Calu3 (cell line): ENCODE measurements around the gene GCH1. TPM values are rescaled to one million over a fixed set of nuclear protein-coding genes. Genes with fewer than 3 reads are reported as not detected.
"Not testable (repeated sequence)": the region's sequence is repeated elsewhere in the genome, so short reads cannot be mapped to it uniquely, and the experiment has no call there.

Experiments used
- BruUV-seq: library from RNA; stranded (reverse); fragments of 400-500 nt; replicated peaks from 2 replicates; lab custom pipeline; 2021; lab: Mats Ljungman, UMichigan
- CTCF ChIA-PET: fragments of 300-600 bp; sonication (Branson Sonifier 250); formaldehyde crosslinking; loops from one replicate; lab custom pipeline; 2022; ENCODE audit warnings: antibody characterized with exemption; lab: Charles Lee
- DNase-seq: peaks from one replicate; pipeline ENCODE4 v3.0.0; 2022
- H3K27ac Mint-ChIP-seq: one replicate; pipeline ENCODE4 v1.8.0; 2022; ENCODE audit warnings: mixed read lengths; ENCODE audit not compliant: unreplicated experiment
- H3K27me3 Mint-ChIP-seq: one replicate; pipeline ENCODE4 v1.8.0; 2022; ENCODE audit warnings: mixed read lengths; ENCODE audit not compliant: unreplicated experiment
- H3K36me3 Mint-ChIP-seq: one replicate; pipeline ENCODE4 v1.8.0; 2022; ENCODE audit warnings: mild to moderate bottlenecking, moderate library complexity, mixed read lengths; ENCODE audit not compliant: insufficient read depth, unreplicated experiment
- H3K4me1 Mint-ChIP-seq: one replicate; pipeline ENCODE4 v1.8.0; 2022; ENCODE audit warnings: mild to moderate bottlenecking, low read depth, mixed read lengths; ENCODE audit not compliant: unreplicated experiment
- H3K4me3 Mint-ChIP-seq: one replicate; pipeline ENCODE4 v1.8.0; 2022; ENCODE audit warnings: mild to moderate bottlenecking, low read depth, moderate library complexity, mixed read lengths; ENCODE audit not compliant: unreplicated experiment
- H3K9me3 Mint-ChIP-seq: one replicate; pipeline ENCODE4 v1.8.0; 2022; ENCODE audit warnings: low read depth, mixed read lengths; ENCODE audit not compliant: unreplicated experiment
- intact Hi-C: fragments of 100-400 bp; cut with micrococcal nuclease; formaldehyde crosslinking; loops from one replicate; pipeline ENCODE4 v1.10.0; 2022; ENCODE audit not compliant: unreplicated experiment
- total RNA-seq: library from RNA; stranded (reverse); gene quantifications from 2 replicates; pipeline ENCODE4 v1.2.3, GENCODE V29; 2022
- TF ChIP-seq, protein P1 (sequence below): fragments of 200-600 bp; IDR thresholded peaks from one replicate; pipeline ENCODE4 v1.8.0; 2022; ENCODE audit warnings: antibody characterized with exemption; ENCODE audit not compliant: unreplicated experiment

GCH1 gene
- total RNA-seq, 1 experiment from 2014 or later, result 6.8 TPM

DNA sequence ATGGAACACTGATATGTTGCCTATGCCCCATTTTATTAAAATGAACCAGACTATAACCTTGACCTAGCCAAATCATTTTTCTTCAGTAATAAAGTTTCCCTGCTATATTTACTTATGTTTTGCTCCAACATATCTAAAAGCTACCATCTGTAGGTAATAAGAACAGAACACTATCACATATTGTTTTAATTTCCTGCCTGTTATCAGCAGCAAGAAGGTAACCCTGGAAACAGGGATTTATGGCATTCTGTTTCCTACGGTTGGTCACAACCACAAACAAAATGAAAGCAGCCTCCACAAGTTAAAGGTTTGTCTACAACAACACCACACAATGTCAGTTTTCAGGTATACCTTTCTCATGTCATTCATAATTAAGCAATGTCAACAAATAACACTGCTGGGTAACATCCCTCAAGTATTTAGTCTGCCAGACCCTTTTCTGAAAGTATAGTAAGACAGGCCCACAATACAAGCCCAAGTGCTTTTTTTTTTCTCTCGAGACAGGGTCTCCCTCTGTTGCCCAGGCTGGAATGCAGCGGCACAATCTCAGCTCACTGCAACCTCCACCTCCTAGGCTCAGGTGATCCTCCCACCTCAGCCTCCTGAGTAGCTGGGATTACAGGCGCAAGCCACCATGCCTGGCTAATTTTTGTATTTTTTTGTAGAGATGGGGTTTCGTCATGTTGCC lies 25.5 kb downstream of the GCH1 start:
- no peak for DNase-seq

DNA sequence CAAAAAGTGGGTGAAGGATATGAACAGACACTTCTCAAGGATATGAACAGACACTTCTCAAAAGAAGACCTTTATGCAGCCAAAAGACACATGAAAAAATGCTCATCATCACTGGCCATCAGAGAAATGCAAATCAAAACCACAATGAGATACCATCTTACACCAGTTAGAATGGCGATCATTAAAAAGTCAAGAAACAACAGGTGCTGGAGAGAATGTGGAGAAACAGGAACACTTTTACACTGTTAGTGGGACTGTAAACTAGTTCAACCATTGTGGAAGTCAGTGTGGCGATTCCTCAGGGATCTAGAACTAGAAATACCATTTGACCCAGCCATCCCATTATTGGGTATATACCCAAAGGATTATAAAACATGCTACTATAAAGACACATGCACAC lies 27.0 kb downstream of the GCH1 start:
- H3K27ac Mint-ChIP-seq, H3K4me1 Mint-ChIP-seq, H3K36me3 Mint-ChIP-seq, BruUV-seq, H3K4me3 Mint-ChIP-seq, H3K9me3 Mint-ChIP-seq, DNase-seq, CTCF ChIA-PET, intact Hi-C loops, H3K27me3 Mint-ChIP-seq: not testable (repeated sequence)

More for the DNA sequence above, 25.5 kb downstream of the GCH1 start:
- Mint-ChIP-seq H3K9me3 (no peaks in the 10 kb centered on the region), H3K36me3 (no peaks in the 10 kb centered on the region), H3K4me1 (peaks cover 12% of the 10 kb centered on the region), H3K27me3 (no peaks in the 10 kb centered on the region), H3K4me3 (no peak overlapping the region), H3K27ac (no peak overlapping the region)
- TF ChIP-seq, protein P1, sequence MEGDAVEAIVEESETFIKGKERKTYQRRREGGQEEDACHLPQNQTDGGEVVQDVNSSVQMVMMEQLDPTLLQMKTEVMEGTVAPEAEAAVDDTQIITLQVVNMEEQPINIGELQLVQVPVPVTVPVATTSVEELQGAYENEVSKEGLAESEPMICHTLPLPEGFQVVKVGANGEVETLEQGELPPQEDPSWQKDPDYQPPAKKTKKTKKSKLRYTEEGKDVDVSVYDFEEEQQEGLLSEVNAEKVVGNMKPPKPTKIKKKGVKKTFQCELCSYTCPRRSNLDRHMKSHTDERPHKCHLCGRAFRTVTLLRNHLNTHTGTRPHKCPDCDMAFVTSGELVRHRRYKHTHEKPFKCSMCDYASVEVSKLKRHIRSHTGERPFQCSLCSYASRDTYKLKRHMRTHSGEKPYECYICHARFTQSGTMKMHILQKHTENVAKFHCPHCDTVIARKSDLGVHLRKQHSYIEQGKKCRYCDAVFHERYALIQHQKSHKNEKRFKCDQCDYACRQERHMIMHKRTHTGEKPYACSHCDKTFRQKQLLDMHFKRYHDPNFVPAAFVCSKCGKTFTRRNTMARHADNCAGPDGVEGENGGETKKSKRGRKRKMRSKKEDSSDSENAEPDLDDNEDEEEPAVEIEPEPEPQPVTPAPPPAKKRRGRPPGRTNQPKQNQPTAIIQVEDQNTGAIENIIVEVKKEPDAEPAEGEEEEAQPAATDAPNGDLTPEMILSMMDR, result no peak
- intact Hi-C loops, result no loop called here
- no TSS peak for BruUV-seq
- CTCF ChIA-PET, result no interaction called here

DNA sequence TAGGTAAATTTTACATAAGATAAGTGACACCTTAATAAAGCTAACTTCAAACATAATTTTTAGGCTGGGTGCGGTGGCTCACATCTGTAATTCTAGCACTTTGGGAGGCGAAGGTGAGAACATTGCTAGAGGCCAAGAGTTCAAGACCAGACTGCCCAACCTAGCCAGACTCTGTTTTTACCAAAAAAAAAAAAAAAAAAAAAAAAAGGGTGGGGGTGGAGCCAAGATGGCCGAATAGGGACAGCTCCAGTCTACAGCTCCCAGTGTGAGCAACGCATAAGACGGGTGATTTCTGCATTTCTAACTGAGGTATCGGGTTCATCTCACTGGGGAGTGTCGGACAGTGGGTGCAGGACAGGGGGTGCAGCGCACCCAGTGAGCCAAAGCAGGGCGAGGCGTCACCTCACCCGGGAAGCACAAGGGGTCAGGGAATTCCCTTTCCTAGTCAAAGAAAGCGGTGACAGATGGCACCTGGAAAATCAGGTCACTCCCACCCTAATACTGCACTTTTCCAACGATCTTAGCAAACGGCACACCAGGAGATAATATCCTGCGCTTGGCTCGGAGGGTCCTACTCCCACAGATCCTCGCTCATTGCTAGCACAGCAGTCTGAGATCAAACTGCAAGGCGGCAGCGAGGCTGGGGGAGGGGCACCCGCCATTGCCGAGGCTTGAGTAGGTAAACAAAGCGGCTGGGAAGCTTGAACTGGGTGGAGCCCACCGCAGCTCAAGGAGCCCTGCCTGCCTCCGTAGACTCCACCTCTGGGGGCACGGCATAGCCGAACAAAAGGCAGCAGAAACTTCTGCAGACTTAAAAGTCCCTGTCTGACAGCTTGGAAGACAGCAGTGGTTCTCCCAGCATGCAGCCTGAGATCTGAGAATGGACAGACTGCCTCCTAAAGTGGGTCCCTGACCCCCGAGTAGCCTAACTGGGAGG lies 32.2 kb downstream of the GCH1 start:
- BruUV-seq, intact Hi-C loops, H3K27me3 Mint-ChIP-seq, H3K4me1 Mint-ChIP-seq, H3K9me3 Mint-ChIP-seq: not testable (repeated sequence)
- CTCF ChIA-PET, result interaction anchor here (0.6 to 0.8 kb wide), 3 partner anchors 21 to 56 kb away, joined by 3 to 8 read pairs (median 3); no protein-coding TSS in a partner anchor
- peaks cover 14% of the 10 kb centered on the region for H3K36me3 Mint-ChIP-seq
- H3K4me3 Mint-ChIP-seq, result peak overlapping the region; percentile 90
- peak; percentile 56 for DNase-seq
- H3K27ac Mint-ChIP-seq, result peak overlapping the region; percentile 31

DNA sequence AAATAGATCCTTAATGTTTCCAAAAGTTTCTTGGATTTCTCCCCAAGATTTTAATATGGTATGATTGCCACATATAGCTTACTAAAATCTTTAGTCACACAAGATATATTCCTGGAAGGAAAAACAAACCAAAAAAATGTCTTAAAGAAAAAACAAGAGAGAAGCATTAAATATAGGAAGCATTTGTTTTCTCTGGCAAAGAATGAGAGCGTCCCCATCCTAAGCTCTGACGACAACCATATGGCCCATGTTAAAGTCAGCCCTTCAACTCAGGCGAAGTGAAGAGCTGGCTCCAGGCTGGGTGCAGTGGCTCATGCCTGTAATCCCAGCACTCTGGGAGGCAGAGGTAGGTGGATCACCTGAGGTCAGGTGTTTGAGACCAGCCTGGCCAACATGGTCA lies 35.6 kb downstream of the GCH1 start:
- H3K4me1 Mint-ChIP-seq, result peaks cover 9% of the 10 kb centered on the region
- H3K36me3 Mint-ChIP-seq, result peaks cover 14% of the 10 kb centered on the region

DNA sequence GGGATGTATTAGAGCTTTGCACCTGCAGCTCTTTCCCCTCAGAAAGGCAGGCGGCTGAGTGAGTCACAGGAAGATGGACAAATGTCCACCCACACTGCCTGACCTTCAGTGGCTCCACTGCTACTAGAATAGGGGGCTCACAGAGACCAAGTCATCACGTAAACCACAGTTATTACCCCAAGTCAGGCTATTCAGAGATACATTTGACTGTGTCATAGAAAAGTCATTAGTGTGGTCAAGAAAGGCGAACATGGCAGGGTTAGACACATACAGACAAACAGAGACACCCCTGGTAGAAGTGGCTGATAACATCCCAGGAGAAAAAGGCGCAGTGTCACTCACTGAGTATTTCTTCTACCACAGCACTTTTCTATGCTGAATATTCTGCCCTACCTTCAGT lies 36.0 kb downstream of the GCH1 start:
- intact Hi-C loops, result no loop called here
- Mint-ChIP-seq H3K4me3 (no peak overlapping the region), H3K4me1 (peaks cover 9% of the 10 kb centered on the region), H3K27ac (no peak overlapping the region), H3K36me3 (peaks cover 14% of the 10 kb centered on the region), H3K9me3 (no peaks in the 10 kb centered on the region), H3K27me3 (no peaks in the 10 kb centered on the region)
- CTCF ChIA-PET, result interaction anchor here (0.7 kb wide), 1 partner anchor 94 kb away, joined by 4 read pairs; no protein-coding TSS in a partner anchor
- DNase-seq, result no peak
- BruUV-seq, result no TSS peak
- TF ChIP-seq, protein P1, result no peak

More for the DNA sequence above, 35.6 kb downstream of the GCH1 start:
- no peaks in the 10 kb centered on the region for H3K27me3 Mint-ChIP-seq
- H3K27ac Mint-ChIP-seq, result no peak overlapping the region
- TF ChIP-seq, protein P1, result no peak
- intact Hi-C loops, result no loop called here
- H3K9me3 Mint-ChIP-seq, result no peaks in the 10 kb centered on the region
- CTCF ChIA-PET, result no interaction called here
- no TSS peak for BruUV-seq
- no peak for DNase-seq
- H3K4me3 Mint-ChIP-seq, result no peak overlapping the region
